T-helper 1 cell treated with Interleukin-12 subunit alpha and Interleukin-12 subunit beta and Interleukin-4 antibody, amounts not matched to agents 30 μg/mL and 1 μg/mL, for 36 hours (primary cell): ENCODE data around the gene SERGEF.
"Not testable (repeated sequence)": the region's sequence is repeated elsewhere in the genome, so short reads cannot be mapped to it uniquely, and the experiment has no call there.

Source experiments
- H3K27ac Mint-ChIP-seq: one replicate; pipeline ENCODE4 v1.8.0; 2021; ENCODE audit warnings: mild to moderate bottlenecking, mixed read lengths
- H3K27me3 Mint-ChIP-seq: one replicate; pipeline ENCODE4 v1.8.0; 2021; ENCODE audit warnings: low read depth, mixed read lengths
- H3K36me3 Mint-ChIP-seq: one replicate; pipeline ENCODE4 v1.8.0; 2021; ENCODE audit warnings: low read depth, mixed read lengths
- H3K4me1 Mint-ChIP-seq: one replicate; pipeline ENCODE4 v1.8.0; 2021; ENCODE audit warnings: low read depth, mixed read lengths
- H3K4me3 Mint-ChIP-seq: one replicate; pipeline ENCODE4 v1.8.0; 2021; ENCODE audit warnings: mild to moderate bottlenecking, moderate library complexity, mixed read lengths
- H3K9me3 Mint-ChIP-seq: one replicate; pipeline ENCODE4 v1.8.0; 2021; ENCODE audit warnings: mixed read lengths

SERGEF gene

DNA sequence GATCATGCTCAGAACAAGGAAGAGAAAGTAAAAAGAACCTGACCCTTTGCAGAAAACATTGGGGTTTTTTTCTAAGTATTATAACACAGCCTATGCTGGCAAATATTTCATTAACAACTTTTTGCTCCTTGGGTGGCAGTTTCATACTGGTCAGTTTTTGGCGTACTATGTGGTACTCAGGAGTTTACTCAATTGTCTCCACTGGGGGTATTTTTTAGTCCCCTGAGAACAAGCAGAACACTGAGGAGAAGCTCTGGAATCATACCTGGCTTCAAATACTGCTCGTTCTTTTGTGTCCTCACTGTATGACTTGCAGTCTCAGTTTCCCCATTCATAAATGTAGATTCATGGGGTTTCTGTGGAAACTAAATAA, 90.4 kb downstream of the SERGEF start:
- H3K9me3 Mint-ChIP-seq: no peaks in the 10 kb centered on the region
- H3K4me1 Mint-ChIP-seq: no peaks in the 10 kb centered on the region
- peaks cover 7% of the 10 kb centered on the region for H3K36me3 Mint-ChIP-seq
- no peaks in the 10 kb centered on the region for H3K27me3 Mint-ChIP-seq
- H3K4me3 Mint-ChIP-seq: no peak overlapping the region
- no peak overlapping the region for H3K27ac Mint-ChIP-seq

DNA sequence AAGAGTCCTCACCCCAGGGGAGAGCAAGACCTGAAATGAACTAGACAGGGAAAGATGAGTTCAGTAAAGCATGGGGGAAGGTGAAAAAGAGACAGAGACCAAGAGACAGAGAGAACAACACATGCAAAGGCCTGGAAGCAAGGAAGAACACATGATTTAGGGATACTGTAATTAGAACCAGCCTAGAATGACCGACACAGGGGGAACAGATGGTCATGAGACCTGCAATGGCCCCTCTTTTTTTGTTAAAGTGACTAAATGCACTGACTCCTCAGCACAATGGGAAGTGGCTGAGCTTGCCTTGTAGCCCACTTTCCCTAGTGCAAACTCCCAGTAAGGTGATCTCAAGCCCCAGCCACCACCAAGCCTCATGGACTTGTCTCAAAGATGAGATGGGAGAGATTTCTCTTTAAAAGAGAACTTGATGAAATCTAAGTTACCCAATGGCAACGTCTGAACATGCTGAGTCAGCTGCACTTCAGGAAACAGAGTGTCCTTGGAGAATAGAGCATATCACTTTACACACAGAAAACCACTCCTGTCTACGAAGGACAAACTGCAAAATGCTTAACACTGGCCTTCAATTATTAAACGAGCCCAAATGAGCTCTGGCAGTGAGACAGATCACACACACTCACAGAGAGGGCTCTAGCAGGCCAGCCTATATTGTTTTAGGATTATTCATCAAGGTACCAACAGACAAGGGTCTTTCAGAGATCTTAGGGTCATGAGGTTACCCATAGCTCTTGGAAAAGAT, 91.0 kb downstream of the SERGEF start:
- H3K36me3 Mint-ChIP-seq: peaks cover 7% of the 10 kb centered on the region
- H3K4me3 Mint-ChIP-seq: no peak overlapping the region
- no peak overlapping the region for H3K27ac Mint-ChIP-seq
- no peaks in the 10 kb centered on the region for H3K27me3 Mint-ChIP-seq
- no peaks in the 10 kb centered on the region for H3K9me3 Mint-ChIP-seq
- H3K4me1 Mint-ChIP-seq: no peaks in the 10 kb centered on the region

- H3K27ac Mint-ChIP-seq: no peak overlapping the region
- no peaks in the 10 kb centered on the region for H3K4me1 Mint-ChIP-seq
- H3K4me3 Mint-ChIP-seq: no peak overlapping the region
- H3K36me3 Mint-ChIP-seq: peaks cover 4% of the 10 kb centered on the region
- no peaks in the 10 kb centered on the region for H3K9me3 Mint-ChIP-seq
- H3K27me3 Mint-ChIP-seq: no peaks in the 10 kb centered on the region
Measured at GRCh38 chr11:17918049-17918605, 94.7 kb downstream of the SERGEF start.

DNA sequence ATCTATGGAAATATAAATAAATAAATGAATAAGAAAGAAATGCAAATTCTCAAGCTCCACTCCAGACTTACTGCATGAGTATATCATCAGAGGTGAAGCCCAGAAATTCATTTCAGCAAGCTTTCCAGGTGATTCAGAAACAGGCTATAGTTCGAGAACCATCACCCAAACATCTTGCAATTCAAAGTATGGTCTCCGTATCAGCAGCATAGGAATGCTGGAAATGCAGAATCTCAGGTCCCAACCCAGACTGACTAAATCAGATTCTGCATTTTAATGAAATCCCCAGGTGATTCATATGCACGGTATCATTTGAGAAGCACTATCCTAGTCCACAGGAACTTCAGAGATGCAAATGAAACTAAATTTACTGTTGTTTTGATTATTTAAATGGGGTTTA, 95.3 kb downstream of the SERGEF start:
- Mint-ChIP-seq H3K36me3 (peaks cover 4% of the 10 kb centered on the region), H3K27me3 (no peaks in the 10 kb centered on the region), H3K27ac (no peak overlapping the region), H3K4me3 (no peak overlapping the region), H3K4me1 (no peaks in the 10 kb centered on the region), H3K9me3 (no peaks in the 10 kb centered on the region)

DNA sequence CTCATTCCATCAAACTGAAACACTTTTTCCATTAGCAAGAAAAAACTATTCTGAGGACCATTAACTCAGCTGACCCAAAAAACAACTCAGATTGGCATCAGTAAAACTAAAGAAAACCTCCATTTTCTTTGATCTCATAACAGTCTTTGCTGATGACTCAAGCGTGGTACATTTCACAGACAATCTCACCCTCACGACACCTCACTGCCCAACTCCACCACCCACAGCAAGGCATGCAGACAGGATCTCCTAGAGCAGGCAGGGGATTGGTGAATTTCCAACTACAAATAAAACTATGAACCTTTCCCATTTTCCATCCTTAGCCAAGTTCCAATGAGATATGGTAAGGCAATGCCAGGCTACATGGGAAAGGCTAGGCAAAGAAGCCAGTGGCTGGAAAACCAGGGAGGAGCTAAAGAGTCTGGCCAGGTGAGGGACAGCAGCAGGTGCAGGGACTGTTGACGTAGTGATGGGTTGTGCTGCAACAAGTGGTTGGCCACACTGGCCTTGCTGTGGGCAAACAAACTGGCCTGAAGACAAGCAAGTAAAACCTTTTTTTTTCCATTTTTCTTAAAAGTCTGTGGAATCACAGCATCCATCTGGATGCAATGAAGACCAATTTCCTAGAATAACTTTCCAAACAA, 97.2 kb downstream of the SERGEF start:
- Mint-ChIP-seq H3K4me3 (no peak overlapping the region), H3K27me3 (no peaks in the 10 kb centered on the region), H3K9me3 (no peaks in the 10 kb centered on the region), H3K4me1 (no peaks in the 10 kb centered on the region), H3K27ac (no peak overlapping the region), H3K36me3 (peaks cover 4% of the 10 kb centered on the region)

- H3K36me3 Mint-ChIP-seq: peaks cover 2% of the 10 kb centered on the region
- no peaks in the 10 kb centered on the region for H3K4me1 Mint-ChIP-seq
- no peak overlapping the region for H3K27ac Mint-ChIP-seq
- H3K9me3 Mint-ChIP-seq: no peaks in the 10 kb centered on the region
- H3K4me3 Mint-ChIP-seq: no peak overlapping the region
- no peaks in the 10 kb centered on the region for H3K27me3 Mint-ChIP-seq
Measured at GRCh38 chr11:17914957-17915356, 97.9 kb downstream of the SERGEF start.

DNA sequence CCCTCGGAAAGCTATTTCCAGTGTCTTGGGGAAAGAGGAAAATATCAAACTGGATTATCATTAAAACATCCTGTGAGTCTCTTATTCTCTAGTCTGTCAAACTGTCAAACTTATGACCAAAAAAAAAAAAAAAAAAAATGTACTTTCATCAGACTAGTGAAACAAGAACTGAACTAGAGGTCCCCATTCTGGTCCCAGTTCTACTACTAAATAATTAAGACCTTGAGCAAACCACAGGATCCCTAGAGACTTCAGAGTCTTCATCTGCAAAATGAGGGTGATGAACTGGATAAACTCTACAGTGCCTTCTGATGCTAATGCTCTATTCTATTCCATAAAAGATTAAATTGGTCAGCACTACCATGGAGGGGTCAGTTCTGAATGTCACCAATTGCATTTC, 105.8 kb downstream of the SERGEF start:
- Mint-ChIP-seq H3K36me3 (no peaks in the 10 kb centered on the region), H3K4me1 (no peaks in the 10 kb centered on the region), H3K4me3 (no peak overlapping the region), H3K9me3 (no peaks in the 10 kb centered on the region), H3K27ac (no peak overlapping the region), H3K27me3 (no peaks in the 10 kb centered on the region)

GRCh38 chr11:17906436-17906835, 106.4 kb downstream of the SERGEF start:
- H3K4me3 Mint-ChIP-seq: no peak overlapping the region
- H3K9me3 Mint-ChIP-seq: no peaks in the 10 kb centered on the region
- H3K27me3 Mint-ChIP-seq: no peaks in the 10 kb centered on the region
- H3K4me1 Mint-ChIP-seq: no peaks in the 10 kb centered on the region
- H3K36me3 Mint-ChIP-seq: no peaks in the 10 kb centered on the region
- H3K27ac Mint-ChIP-seq: no peak overlapping the region

- Mint-ChIP-seq H3K27ac (no peak overlapping the region), H3K36me3 (no peaks in the 10 kb centered on the region)
Measured at GRCh38 chr11:17905477-17905876, 107.4 kb downstream of the SERGEF start.

DNA sequence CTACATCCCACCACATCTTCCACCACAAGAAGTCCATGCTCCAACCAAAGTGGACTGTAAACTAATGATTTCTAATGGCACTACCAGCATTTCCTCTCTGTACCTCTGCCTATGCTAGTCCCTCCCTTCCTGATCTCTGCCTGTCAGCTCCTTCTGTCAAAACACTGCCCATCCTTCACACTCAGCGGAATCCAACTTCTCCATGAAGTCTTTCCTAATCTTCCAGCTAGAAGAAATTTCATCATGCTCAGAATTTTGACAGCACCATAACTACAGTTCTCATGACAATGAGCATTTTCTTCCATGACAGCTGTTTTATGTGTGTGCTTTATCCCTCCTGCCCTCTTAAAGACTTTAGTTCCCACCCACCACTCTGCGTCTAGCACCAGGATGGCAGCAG, 111.4 kb downstream of the SERGEF start:
- Mint-ChIP-seq H3K4me3 (no peak overlapping the region), H3K4me1 (no peaks in the 10 kb centered on the region), H3K27me3 (no peaks in the 10 kb centered on the region), H3K36me3 (no peaks in the 10 kb centered on the region), H3K27ac (no peak overlapping the region), H3K9me3 (no peaks in the 10 kb centered on the region)

More at GRCh38 chr11:17905477-17905876, 107.4 kb downstream of the SERGEF start:
- Mint-ChIP-seq H3K27me3 (no peaks in the 10 kb centered on the region), H3K9me3 (no peaks in the 10 kb centered on the region), H3K4me3 (no peak overlapping the region), H3K4me1 (no peaks in the 10 kb centered on the region)

- Mint-ChIP-seq H3K27ac (no peak overlapping the region), H3K9me3 (no peaks in the 10 kb centered on the region), H3K27me3 (no peaks in the 10 kb centered on the region), H3K36me3 (no peaks in the 10 kb centered on the region), H3K4me1 (no peaks in the 10 kb centered on the region), H3K4me3 (no peak overlapping the region)
Measured at GRCh38 chr11:17898782-17899181, 114.1 kb downstream of the SERGEF start.

DNA sequence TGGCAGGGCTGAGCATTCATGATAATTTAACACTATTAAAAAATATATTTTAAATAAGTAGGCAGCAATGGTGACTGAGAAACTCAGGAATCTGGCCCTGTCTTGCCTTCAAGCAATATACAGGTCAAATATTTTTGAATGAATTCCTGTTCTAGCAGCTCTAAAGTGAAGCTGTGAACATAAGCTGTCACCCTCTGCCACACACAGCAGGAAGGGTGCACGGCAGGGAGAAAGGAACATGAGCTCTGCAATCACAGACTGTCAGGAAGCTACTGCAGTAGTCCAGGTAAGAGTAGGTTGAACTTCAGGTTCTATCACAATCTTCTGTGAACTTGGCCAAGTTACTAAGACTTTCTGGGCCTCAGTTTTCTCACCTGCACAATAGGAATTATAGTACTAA, 114.8 kb downstream of the SERGEF start:
- Mint-ChIP-seq H3K4me3 (no peak overlapping the region), H3K4me1 (no peaks in the 10 kb centered on the region), H3K27me3 (no peaks in the 10 kb centered on the region), H3K9me3 (no peaks in the 10 kb centered on the region), H3K36me3 (no peaks in the 10 kb centered on the region), H3K27ac (no peak overlapping the region)

DNA sequence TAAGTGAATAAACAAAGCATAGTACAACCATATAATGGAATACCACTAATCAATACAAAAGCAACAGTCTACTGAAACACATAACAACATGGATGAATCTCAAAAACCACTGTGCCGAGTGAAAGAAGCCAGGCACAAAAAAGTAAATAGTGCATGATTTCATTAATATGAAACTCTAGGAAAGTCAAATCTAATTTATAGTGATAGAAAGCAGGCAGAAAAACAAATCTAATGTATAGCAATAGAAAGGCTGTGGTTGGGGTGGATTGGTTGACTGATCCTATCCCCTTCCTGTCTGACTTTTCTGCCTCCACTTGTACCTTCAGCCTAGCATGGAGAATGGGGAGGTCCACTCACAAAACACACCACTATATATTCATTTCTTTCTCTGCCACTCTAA, 115.4 kb downstream of the SERGEF start:
- H3K27ac Mint-ChIP-seq: no peak overlapping the region
- H3K27me3 Mint-ChIP-seq: no peaks in the 10 kb centered on the region
- no peaks in the 10 kb centered on the region for H3K4me1 Mint-ChIP-seq
- H3K9me3 Mint-ChIP-seq: no peaks in the 10 kb centered on the region
- H3K4me3 Mint-ChIP-seq: no peak overlapping the region
- H3K36me3 Mint-ChIP-seq: no peaks in the 10 kb centered on the region

DNA sequence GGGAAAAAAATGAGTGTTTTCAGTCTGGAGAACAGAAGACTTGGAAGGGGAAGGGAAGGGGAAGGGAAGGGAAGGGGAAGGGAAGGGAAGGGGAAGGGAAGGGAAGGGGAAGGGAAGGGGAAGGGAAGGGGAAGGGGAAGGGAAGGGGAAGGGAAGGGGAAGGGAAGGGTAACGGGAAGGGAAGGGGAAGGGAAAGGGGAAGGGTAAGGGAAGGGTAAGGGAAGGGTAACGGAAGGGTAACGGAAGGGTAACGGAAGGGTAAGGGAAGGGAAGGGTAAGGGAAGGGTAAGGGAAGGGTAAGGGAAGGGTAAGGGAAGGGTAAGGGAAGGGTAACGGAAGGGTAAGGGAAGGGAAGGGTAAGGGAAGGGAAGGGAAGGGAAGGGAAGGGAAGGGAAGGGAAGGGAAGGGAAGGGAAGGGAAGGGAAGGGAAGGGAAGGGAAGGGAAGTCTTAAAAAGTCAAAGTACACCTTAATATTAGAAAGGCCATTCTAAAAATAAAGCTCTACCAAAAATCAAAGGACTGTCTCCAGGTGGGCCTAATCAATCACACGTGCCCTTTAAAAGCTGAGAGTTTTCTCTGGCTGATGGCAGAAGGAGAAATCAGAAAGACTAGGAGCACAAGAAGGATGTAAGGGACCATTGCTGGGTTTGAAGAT, 116.2 kb downstream of the SERGEF start:
- H3K27me3 Mint-ChIP-seq: not testable (repeated sequence)

More for the DNA sequence above, 116.2 kb downstream of the SERGEF start:
- not testable (repeated sequence) for H3K27ac Mint-ChIP-seq, H3K36me3 Mint-ChIP-seq, H3K4me1 Mint-ChIP-seq, H3K9me3 Mint-ChIP-seq, H3K4me3 Mint-ChIP-seq
